Left ventricle myocardium inferior (tissue), 1 donor: ENCODE data around the gene FOXI1. TPM values are rescaled to one million over a fixed set of nuclear protein-coding genes. Genes with fewer than 3 reads are reported as not detected.

ENCODE experiments used
- DNase-seq: peaks from one replicate; pipeline ENCODE4 v3.0.0-alpha.2; 2020
- H3K27ac ChIP-seq: fragments of 200-600 bp; replicated peaks from 2 replicates; pipeline ENCODE4 v1.8.0; 2021
- H3K27me3 ChIP-seq: fragments of 200-600 bp; 2 replicates; pipeline ENCODE4 v1.8.0; 2021; ENCODE audit warnings: low read depth
- H3K36me3 ChIP-seq: fragments of 200-600 bp; 2 replicates; pipeline ENCODE4 v1.8.0; 2021
- H3K4me1 ChIP-seq: fragments of 200-600 bp; 2 replicates; pipeline ENCODE4 v1.8.0; 2021
- H3K4me3 ChIP-seq: fragments of 200-600 bp; 2 replicates; pipeline ENCODE4 v1.8.0; 2021; ENCODE audit warnings: mild to moderate bottlenecking, moderate library complexity
- H3K9me3 ChIP-seq: fragments of 200-600 bp; replicated peaks from 2 replicates; pipeline ENCODE4 v1.8.0; 2021
- CTCF ChIP-seq: fragments of 200-600 bp; IDR thresholded peaks from 2 replicates; pipeline ENCODE4 v1.8.0; 2021; ENCODE audit warnings: antibody characterized with exemption, mild to moderate bottlenecking, borderline replicate concordance
- intact Hi-C: fragments of 100-400 bp; cut with micrococcal nuclease; formaldehyde crosslinking; loops from one replicate; pipeline ENCODE4 v1.11.0; 2022
- total RNA-seq: library from RNA; stranded (reverse); fragmentation: NEBNext Ultra II Directional; extraction: Animal tissue kit (Norgen Biotek cat#: 25700); gene quantifications from one replicate; pipeline ENCODE4 v1.2.1, GENCODE V29; 2021
- donor health status: DM: no; HTN: yes; CAD: no; lungs with severe emphysema.

FOXI1 gene
- total RNA-seq, 1 donor from 2014 or later: not detected

- intact Hi-C loops: no loop called here
- TF ChIP-seq CTCF: no peak
These were observed 29.5 kb upstream of the FOXI1 start for GRCh38 chr5:170076211-170076610.

GRCh38 chr5:170076739-170077138, 29.0 kb upstream of the FOXI1 start:
- intact Hi-C loops: no loop called here
- no peak overlapping the region for H3K4me3 ChIP-seq
- no peak for DNase-seq
- no peaks in the 10 kb centered on the region for H3K9me3 ChIP-seq
- TF ChIP-seq CTCF: no peak
- H3K27me3 ChIP-seq: peaks cover 51% of the 10 kb centered on the region
- H3K4me1 ChIP-seq: no peaks in the 10 kb centered on the region
- H3K27ac ChIP-seq: no peak overlapping the region
- H3K36me3 ChIP-seq: no peaks in the 10 kb centered on the region

More at GRCh38 chr5:170076211-170076610, 29.5 kb upstream of the FOXI1 start:
- Histone ChIP-seq H3K4me1 (no peaks in the 10 kb centered on the region), H3K27ac (no peak overlapping the region), H3K9me3 (no peaks in the 10 kb centered on the region), H3K27me3 (peaks cover 47% of the 10 kb centered on the region), H3K4me3 (no peak overlapping the region), H3K36me3 (no peaks in the 10 kb centered on the region)
- no peak for DNase-seq

- Histone ChIP-seq H3K27me3 (peaks cover 59% of the 10 kb centered on the region), H3K4me1 (no peaks in the 10 kb centered on the region), H3K27ac (no peak overlapping the region), H3K9me3 (no peaks in the 10 kb centered on the region), H3K36me3 (no peaks in the 10 kb centered on the region), H3K4me3 (no peak overlapping the region)
- TF ChIP-seq CTCF: no peak
- no peak for DNase-seq
- intact Hi-C loops: no loop called here
These were observed 28.2 kb upstream of the FOXI1 start for GRCh38 chr5:170077526-170077925.

- H3K36me3 ChIP-seq: no peaks in the 10 kb centered on the region
- peaks cover 68% of the 10 kb centered on the region for H3K27me3 ChIP-seq
- no peaks in the 10 kb centered on the region for H3K9me3 ChIP-seq
- intact Hi-C loops: no loop called here
- no peak for DNase-seq
- no peaks in the 10 kb centered on the region for H3K4me1 ChIP-seq
- no peak overlapping the region for H3K4me3 ChIP-seq
- H3K27ac ChIP-seq: no peak overlapping the region
- TF ChIP-seq CTCF: no peak
These were observed 27.2 kb upstream of the FOXI1 start for GRCh38 chr5:170078458-170078857.

GRCh38 chr5:170078931-170079330, 26.8 kb upstream of the FOXI1 start:
- Histone ChIP-seq H3K4me1 (no peaks in the 10 kb centered on the region), H3K4me3 (no peak overlapping the region), H3K27ac (no peak overlapping the region), H3K27me3 (peaks cover 73% of the 10 kb centered on the region), H3K36me3 (no peaks in the 10 kb centered on the region), H3K9me3 (no peaks in the 10 kb centered on the region)
- intact Hi-C loops: no loop called here
- TF ChIP-seq CTCF: no peak
- DNase-seq: no peak

GRCh38 chr5:170080217-170080616, 25.5 kb upstream of the FOXI1 start:
- Histone ChIP-seq H3K27ac (no peak overlapping the region), H3K27me3 (peaks cover 76% of the 10 kb centered on the region), H3K4me3 (no peak overlapping the region), H3K36me3 (no peaks in the 10 kb centered on the region), H3K4me1 (no peaks in the 10 kb centered on the region), H3K9me3 (no peaks in the 10 kb centered on the region)
- no peak for DNase-seq
- no peak for TF ChIP-seq CTCF
- intact Hi-C loops: no loop called here
